Fibroblast of lung (primary cell): ENCODE results near the gene TLCD1. TPM values are rescaled to one million over a fixed set of nuclear protein-coding genes. Genes with fewer than 3 reads are reported as not detected.
"Not testable (repeated sequence)": the region's sequence is repeated elsewhere in the genome, so short reads cannot be mapped to it uniquely, and the experiment has no call there.

Experiments used
- DNase-seq, 2 donors: peaks; one replicate each; pipeline versions ENCODE4 v3.0.0 to v3.0.0-alpha.2; 2010; ENCODE audit warnings: low read depth in 2 of 2
- H2AFZ ChIP-seq: 2 replicates; pipeline ENCODE4 v1.5.1; 2012; ENCODE audit warnings: low read length, control low read depth, inconsistent platforms
- H3K27ac ChIP-seq: 2 replicates; pipeline ENCODE4 v1.5.1; 2011; ENCODE audit warnings: low read length, control low read depth; ENCODE audit not compliant: insufficient read depth
- H3K27me3 ChIP-seq: 2 replicates; pipeline ENCODE4 v1.5.1; 2011; ENCODE audit warnings: mild to moderate bottlenecking, low read length; ENCODE audit not compliant: control insufficient read depth, insufficient read depth
- H3K36me3 ChIP-seq: 2 replicates; pipeline ENCODE4 v1.5.1; 2011; ENCODE audit warnings: low read length; ENCODE audit not compliant: control insufficient read depth, insufficient read depth
- H3K4me1 ChIP-seq: 2 replicates; pipeline ENCODE4 v1.5.1; 2011; ENCODE audit warnings: low read length; ENCODE audit not compliant: control insufficient read depth, insufficient read depth; ENCODE audit errors: extremely low read depth
- H3K4me2 ChIP-seq: 2 replicates; pipeline ENCODE4 v1.5.1; 2011; ENCODE audit warnings: low read length, control low read depth; ENCODE audit not compliant: insufficient read depth; ENCODE audit errors: extremely low read depth
- H3K4me3 ChIP-seq, 4 experiments: fragments of 200-600 bp in 1 of 4; sonication (generic) in 1 of 4; replicated peaks in 1 of 4; 2 replicates each; pipeline ENCODE4 v1.5.1; 2011 to 2016; ENCODE audit warnings: low read length in 4 of 4, low read depth in 3 of 4, mild to moderate bottlenecking in 3 of 4, control low read depth in 2 of 4, inconsistent platforms in 1 of 4, mixed read lengths in 1 of 4; ENCODE audit not compliant: insufficient read depth in 1 of 4; ENCODE audit errors: control extremely low read depth in 1 of 4
- H3K79me2 ChIP-seq: 2 replicates; pipeline ENCODE4 v1.5.1; 2012; ENCODE audit warnings: mild to moderate bottlenecking, low read length, inconsistent platforms; ENCODE audit not compliant: control insufficient read depth, insufficient read depth
- H3K9ac ChIP-seq: 2 replicates; pipeline ENCODE4 v1.5.1; 2011; ENCODE audit warnings: mild to moderate bottlenecking, low read length, control low read depth; ENCODE audit not compliant: insufficient read depth
- H3K9me3 ChIP-seq: 2 replicates; pipeline ENCODE4 v1.5.1; 2012; ENCODE audit warnings: low read depth, low read length; ENCODE audit not compliant: control insufficient read depth, insufficient read depth
- H4K20me1 ChIP-seq: 2 replicates; pipeline ENCODE4 v1.5.1; 2011; ENCODE audit warnings: low read length; ENCODE audit not compliant: control insufficient read depth, insufficient read depth; ENCODE audit errors: extremely low read depth
- CTCF ChIP-seq, 2 donors: IDR thresholded peaks in 1 of 2; conservative IDR thresholded peaks in 1 of 2; 1 replicate in 1 of 2; 2 replicates in 1 of 2; pipeline ENCODE4 v1.5.1; 2011 to 2012; ENCODE audit warnings: low read length in 2 of 2, control low read depth in 1 of 2, inconsistent platforms in 1 of 2, low read depth in 1 of 2, mild to moderate bottlenecking in 1 of 2
- EZH2 ChIP-seq: IDR thresholded peaks from 2 replicates; pipeline ENCODE4 v1.5.1; 2012; ENCODE audit warnings: low read length, control low read depth, mild to moderate bottlenecking; ENCODE audit errors: missing control alignments
- polyA plus RNA-seq, 2 donors: library from polyadenylated mRNA; depleted of rRNA in 1 of 2; stranded (reverse) in 1 of 2; unstranded in 1 of 2; fragments of >200 nt; gene quantifications; 2 replicates each; pipeline ENCODE4 v1.2.1, GENCODE V29; 2011 to 2012; ENCODE audit warnings: missing spikeins in 1 of 2
- total RNA-seq: library from RNA; depleted of rRNA; stranded (reverse); fragments of >200 nt; gene quantifications from 2 replicates; pipeline ENCODE4 v1.2.1, GENCODE V29; 2014

Gene TLCD1
- total and polyA plus RNA-seq, 2 donors (not counting 1 experiment from before 2014, with no cell fraction given), result 6.6 to 10.8 TPM

GRCh38 chr17:28723159-28723835 is 2.7 kb downstream of the TLCD1 start:
- Histone ChIP-seq H3K4me1 (peaks cover 21% of the 10 kb centered on the region), H3K9me3 (no peaks in the 10 kb centered on the region), H3K79me2 (peaks cover 35% of the 10 kb centered on the region), H3K4me2 (no peak overlapping the region), H3K36me3 (peaks cover 11% of the 10 kb centered on the region), H3K9ac (no peak overlapping the region), H4K20me1 (no peaks in the 10 kb centered on the region), H3K4me3 (peak overlapping the region in 1 of 4 experiments; percentile 4), H3K27me3 (no peaks in the 10 kb centered on the region), H3K27ac (no peak overlapping the region), H2AFZ (no peak overlapping the region)
- no peak for DNase-seq
- TF ChIP-seq EZH2 (no peak), CTCF (conservative IDR thresholded peaks at IDR 0.05 in 1 of 2, IDR thresholded peaks at IDR 0.05 in 1 of 2; ENCODE audit: low read depth in 1 of 2, low read length in 2 of 2) (no peak)

- no peak for DNase-seq
- no peak overlapping the region for H3K27ac ChIP-seq
- no peaks in the 10 kb centered on the region for H4K20me1 ChIP-seq
These were observed 3.4 kb downstream of the TLCD1 start for GRCh38 chr17:28722417-28723158.

GRCh38 chr17:28720997-28721329 is 5.1 kb downstream of the TLCD1 start:
- H3K4me3 ChIP-seq, result peak overlapping the region; percentile 68 to 89 (median 76)
- H3K36me3 ChIP-seq, result peaks cover 11% of the 10 kb centered on the region
- not testable (repeated sequence) for H4K20me1 ChIP-seq, DNase-seq, H2AFZ ChIP-seq, H3K27me3 ChIP-seq, H3K9me3 ChIP-seq
- H3K4me1 ChIP-seq, result peaks cover 17% of the 10 kb centered on the region
- peak overlapping the region; percentile 88 for H3K27ac ChIP-seq
- H3K79me2 ChIP-seq, result peaks cover 50% of the 10 kb centered on the region
- H3K4me2 ChIP-seq, result peak overlapping the region; percentile 93
- H3K9ac ChIP-seq, result peak overlapping the region; percentile 35

More at GRCh38 chr17:28722417-28723158, 3.4 kb downstream of the TLCD1 start:
- Histone ChIP-seq H3K36me3 (peaks cover 11% of the 10 kb centered on the region), H3K4me3 (peak overlapping the region in 2 of 4 experiments; percentile 17 to 75), H3K4me1 (peaks cover 20% of the 10 kb centered on the region), H3K9me3 (no peaks in the 10 kb centered on the region), H3K79me2 (peaks cover 35% of the 10 kb centered on the region), H3K9ac (no peak overlapping the region), H3K4me2 (peak overlapping the region; percentile 68), H3K27me3 (no peaks in the 10 kb centered on the region), H2AFZ (no peak overlapping the region)
- no peak for TF ChIP-seq EZH2
- no peak for TF ChIP-seq CTCF (conservative IDR thresholded peaks at IDR 0.05 in 1 of 2, IDR thresholded peaks at IDR 0.05 in 1 of 2; ENCODE audit: low read depth in 1 of 2, low read length in 2 of 2)
